ENCODE results near the gene PNMT.

DNA sequence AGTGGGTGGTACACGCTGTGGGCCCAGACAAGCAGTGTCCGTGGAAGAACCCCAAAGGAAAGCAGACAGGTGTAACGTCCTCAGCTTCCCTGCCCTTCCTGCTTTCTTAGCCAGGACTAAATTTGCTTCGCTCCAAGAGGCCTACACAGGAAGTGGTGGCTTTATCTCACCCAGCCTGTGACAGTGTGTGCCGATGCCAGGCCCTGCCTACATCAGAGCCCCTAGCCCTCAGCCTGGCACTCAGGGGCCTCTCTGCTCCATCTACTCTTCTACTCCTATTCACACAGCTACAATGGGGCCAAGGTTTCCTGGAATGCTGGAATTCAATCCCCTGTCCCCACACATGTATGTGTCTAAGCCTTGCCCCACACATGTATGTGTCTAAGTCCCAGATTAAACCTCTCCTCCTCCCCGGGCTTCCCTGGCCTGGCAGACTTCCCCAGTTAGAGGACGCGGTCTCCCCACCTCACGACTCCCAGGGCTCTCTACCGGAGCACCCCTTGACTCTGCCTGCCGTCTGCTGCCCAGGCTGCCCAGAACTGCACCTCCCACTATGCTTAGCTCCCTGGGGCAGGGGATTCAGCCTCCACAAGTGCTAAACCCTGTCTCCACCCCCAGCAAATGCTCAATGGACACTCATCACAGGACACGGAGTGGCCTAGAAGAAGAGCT, 11.4 kb downstream of the PNMT start:
- TF ChIP-seq EZH2 (IDR thresholded peaks at IDR 0.05; ENCODE audit: low read depth): no peak
- TF ChIP-seq, protein P1, sequence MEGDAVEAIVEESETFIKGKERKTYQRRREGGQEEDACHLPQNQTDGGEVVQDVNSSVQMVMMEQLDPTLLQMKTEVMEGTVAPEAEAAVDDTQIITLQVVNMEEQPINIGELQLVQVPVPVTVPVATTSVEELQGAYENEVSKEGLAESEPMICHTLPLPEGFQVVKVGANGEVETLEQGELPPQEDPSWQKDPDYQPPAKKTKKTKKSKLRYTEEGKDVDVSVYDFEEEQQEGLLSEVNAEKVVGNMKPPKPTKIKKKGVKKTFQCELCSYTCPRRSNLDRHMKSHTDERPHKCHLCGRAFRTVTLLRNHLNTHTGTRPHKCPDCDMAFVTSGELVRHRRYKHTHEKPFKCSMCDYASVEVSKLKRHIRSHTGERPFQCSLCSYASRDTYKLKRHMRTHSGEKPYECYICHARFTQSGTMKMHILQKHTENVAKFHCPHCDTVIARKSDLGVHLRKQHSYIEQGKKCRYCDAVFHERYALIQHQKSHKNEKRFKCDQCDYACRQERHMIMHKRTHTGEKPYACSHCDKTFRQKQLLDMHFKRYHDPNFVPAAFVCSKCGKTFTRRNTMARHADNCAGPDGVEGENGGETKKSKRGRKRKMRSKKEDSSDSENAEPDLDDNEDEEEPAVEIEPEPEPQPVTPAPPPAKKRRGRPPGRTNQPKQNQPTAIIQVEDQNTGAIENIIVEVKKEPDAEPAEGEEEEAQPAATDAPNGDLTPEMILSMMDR (conservative IDR thresholded peaks at IDR 0.05): no peak
